Activated CD4-positive, alpha-beta T cell treated with anti-CD3 and anti-CD28 coated beads, Interleukin-2, amount 10 ng/mL, durations not matched to agents 24 days and 14 days (primary cell): ENCODE measurements around the gene LDB3. TPM values are rescaled to one million over a fixed set of nuclear protein-coding genes. Genes with fewer than 3 reads are reported as not detected.

ENCODE experiments used
- DNase-seq: peaks from one replicate; pipeline ENCODE4 v3.0.0; 2022
- H3K27ac Mint-ChIP-seq: one replicate; pipeline ENCODE4 v1.8.0; 2022; ENCODE audit warnings: mild to moderate bottlenecking, mixed read lengths
- H3K27me3 Mint-ChIP-seq: one replicate; pipeline ENCODE4 v1.8.0; 2022; ENCODE audit warnings: mixed read lengths
- H3K36me3 Mint-ChIP-seq: one replicate; pipeline ENCODE4 v1.8.0; 2022; ENCODE audit warnings: low read depth, mild to moderate bottlenecking, mixed read lengths
- H3K4me1 Mint-ChIP-seq: one replicate; pipeline ENCODE4 v1.8.0; 2021; ENCODE audit warnings: mixed read lengths
- H3K4me3 Mint-ChIP-seq: one replicate; pipeline ENCODE4 v1.8.0; 2022; ENCODE audit warnings: mild to moderate bottlenecking, moderate library complexity, mixed read lengths
- H3K9me3 Mint-ChIP-seq: one replicate; pipeline ENCODE4 v1.8.0; 2021; ENCODE audit warnings: mixed read lengths
- intact Hi-C: fragments of 100-400 bp; cut with micrococcal nuclease; formaldehyde crosslinking; loops from one replicate; pipeline ENCODE4 v1.15.1; 2023
- total RNA-seq: library from RNA; stranded (reverse); gene quantifications from 2 replicates; pipeline ENCODE4 v1.2.3, GENCODE V29; 2022

Gene LDB3
- total RNA-seq, 1 donor from 2014 or later, result not detected

- Mint-ChIP-seq H3K27ac (no peak overlapping the region), H3K27me3 (peaks cover 4% of the 10 kb centered on the region), H3K9me3 (no peaks in the 10 kb centered on the region), H3K4me1 (peaks cover 4% of the 10 kb centered on the region), H3K36me3 (no peaks in the 10 kb centered on the region), H3K4me3 (no peak overlapping the region)
- intact Hi-C loops, result no loop called here
- DNase-seq, result no peak
Measured at GRCh38 chr10:86691333-86692022, 23.2 kb downstream of the LDB3 start.

- no peak for DNase-seq
- Mint-ChIP-seq H3K4me3 (no peak overlapping the region), H3K27ac (no peak overlapping the region), H3K27me3 (peaks cover 4% of the 10 kb centered on the region), H3K36me3 (no peaks in the 10 kb centered on the region), H3K9me3 (no peaks in the 10 kb centered on the region), H3K4me1 (peaks cover 4% of the 10 kb centered on the region)
- intact Hi-C loops, result no loop called here
Measured at GRCh38 chr10:86692023-86692514, 23.8 kb downstream of the LDB3 start.

- Mint-ChIP-seq H3K9me3 (no peaks in the 10 kb centered on the region), H3K27me3 (peaks cover 4% of the 10 kb centered on the region), H3K36me3 (no peaks in the 10 kb centered on the region), H3K27ac (no peak overlapping the region), H3K4me3 (no peak overlapping the region), H3K4me1 (peaks cover 4% of the 10 kb centered on the region)
- no peak for DNase-seq
- intact Hi-C loops, result no loop called here
Measured at GRCh38 chr10:86692664-86693063, 24.4 kb downstream of the LDB3 start.

- H3K4me1 Mint-ChIP-seq, result peaks cover 4% of the 10 kb centered on the region
Measured at GRCh38 chr10:86693275-86693674, 25.0 kb downstream of the LDB3 start.

GRCh38 chr10:86693721-86694369 lies 25.5 kb downstream of the LDB3 start:
- intact Hi-C loops, result no loop called here
- Mint-ChIP-seq H3K36me3 (no peaks in the 10 kb centered on the region), H3K27me3 (peaks cover 4% of the 10 kb centered on the region), H3K4me1 (peaks cover 4% of the 10 kb centered on the region), H3K9me3 (no peaks in the 10 kb centered on the region), H3K27ac (no peak overlapping the region), H3K4me3 (no peak overlapping the region)
- peak; percentile 76 for DNase-seq

More at GRCh38 chr10:86693275-86693674, 25.0 kb downstream of the LDB3 start:
- Mint-ChIP-seq H3K4me3 (no peak overlapping the region), H3K9me3 (no peaks in the 10 kb centered on the region), H3K27me3 (peaks cover 4% of the 10 kb centered on the region), H3K36me3 (no peaks in the 10 kb centered on the region), H3K27ac (no peak overlapping the region)
- no peak for DNase-seq
- intact Hi-C loops, result no loop called here

GRCh38 chr10:86698207-86698940 lies 30.1 kb downstream of the LDB3 start:
- no peak overlapping the region for H3K4me3 Mint-ChIP-seq
- intact Hi-C loops, result no loop called here
- no peaks in the 10 kb centered on the region for H3K36me3 Mint-ChIP-seq
- H3K4me1 Mint-ChIP-seq, result no peaks in the 10 kb centered on the region
- no peak for DNase-seq
- no peaks in the 10 kb centered on the region for H3K9me3 Mint-ChIP-seq
- no peak overlapping the region for H3K27ac Mint-ChIP-seq
- H3K27me3 Mint-ChIP-seq, result peaks cover 2% of the 10 kb centered on the region

GRCh38 chr10:86699125-86699524 lies 30.8 kb downstream of the LDB3 start:
- intact Hi-C loops, result no loop called here
- DNase-seq, result no peak
- no peaks in the 10 kb centered on the region for H3K9me3 Mint-ChIP-seq
- no peaks in the 10 kb centered on the region for H3K36me3 Mint-ChIP-seq
- H3K4me1 Mint-ChIP-seq, result no peaks in the 10 kb centered on the region
- H3K4me3 Mint-ChIP-seq, result no peak overlapping the region
- peaks cover 2% of the 10 kb centered on the region for H3K27me3 Mint-ChIP-seq
- H3K27ac Mint-ChIP-seq, result no peak overlapping the region

GRCh38 chr10:86699541-86699940 lies 31.2 kb downstream of the LDB3 start:
- intact Hi-C loops, result no loop called here
- no peaks in the 10 kb centered on the region for H3K4me1 Mint-ChIP-seq
- no peak overlapping the region for H3K27ac Mint-ChIP-seq
- no peak for DNase-seq
- H3K9me3 Mint-ChIP-seq, result no peaks in the 10 kb centered on the region
- no peak overlapping the region for H3K4me3 Mint-ChIP-seq
- H3K27me3 Mint-ChIP-seq, result peaks cover 2% of the 10 kb centered on the region
- H3K36me3 Mint-ChIP-seq, result no peaks in the 10 kb centered on the region

- no peak for DNase-seq
- Mint-ChIP-seq H3K4me1 (no peaks in the 10 kb centered on the region), H3K4me3 (no peak overlapping the region), H3K27me3 (peaks cover 2% of the 10 kb centered on the region), H3K36me3 (no peaks in the 10 kb centered on the region), H3K9me3 (no peaks in the 10 kb centered on the region), H3K27ac (no peak overlapping the region)
- intact Hi-C loops, result no loop called here
Measured at GRCh38 chr10:86699991-86700840, 31.9 kb downstream of the LDB3 start.

- Mint-ChIP-seq H3K27ac (no peak overlapping the region), H3K27me3 (peaks cover 2% of the 10 kb centered on the region), H3K36me3 (no peaks in the 10 kb centered on the region), H3K9me3 (no peaks in the 10 kb centered on the region), H3K4me1 (no peaks in the 10 kb centered on the region), H3K4me3 (no peak overlapping the region)
- no peak for DNase-seq
- intact Hi-C loops, result no loop called here
Measured at GRCh38 chr10:86700851-86701617, 32.7 kb downstream of the LDB3 start.

- DNase-seq, result no peak
- no peaks in the 10 kb centered on the region for H3K36me3 Mint-ChIP-seq
- intact Hi-C loops, result no loop called here
Measured at GRCh38 chr10:86703176-86703575, 34.9 kb downstream of the LDB3 start.

GRCh38 chr10:86705139-86705538 lies 36.8 kb downstream of the LDB3 start:
- no peak for DNase-seq
- Mint-ChIP-seq H3K36me3 (peaks cover 2% of the 10 kb centered on the region), H3K4me1 (peaks cover 2% of the 10 kb centered on the region), H3K4me3 (no peak overlapping the region), H3K9me3 (no peaks in the 10 kb centered on the region), H3K27me3 (no peaks in the 10 kb centered on the region), H3K27ac (no peak overlapping the region)
- intact Hi-C loops, result no loop called here

More at GRCh38 chr10:86703176-86703575, 34.9 kb downstream of the LDB3 start:
- H3K27ac Mint-ChIP-seq, result no peak overlapping the region
- no peak overlapping the region for H3K4me3 Mint-ChIP-seq
- H3K9me3 Mint-ChIP-seq, result no peaks in the 10 kb centered on the region
- no peaks in the 10 kb centered on the region for H3K27me3 Mint-ChIP-seq
- H3K4me1 Mint-ChIP-seq, result no peaks in the 10 kb centered on the region

GRCh38 chr10:86705905-86706304 lies 37.6 kb downstream of the LDB3 start:
- H3K27ac Mint-ChIP-seq, result no peak overlapping the region

More at GRCh38 chr10:86705905-86706304, 37.6 kb downstream of the LDB3 start:
- Mint-ChIP-seq H3K4me3 (no peak overlapping the region), H3K27me3 (no peaks in the 10 kb centered on the region), H3K36me3 (peaks cover 2% of the 10 kb centered on the region), H3K4me1 (peaks cover 8% of the 10 kb centered on the region), H3K9me3 (no peaks in the 10 kb centered on the region)
- intact Hi-C loops, result no loop called here
- DNase-seq, result no peak
